UCSD-AML1 (cell line): ENCODE results near the gene NISCH.

Source experiments
- DNase-seq: peaks from one replicate; lab custom pipeline; 2025; ENCODE audit not compliant: unreplicated experiment; lab: John Stamatoyannopoulos, UW

The NISCH gene

DNA sequence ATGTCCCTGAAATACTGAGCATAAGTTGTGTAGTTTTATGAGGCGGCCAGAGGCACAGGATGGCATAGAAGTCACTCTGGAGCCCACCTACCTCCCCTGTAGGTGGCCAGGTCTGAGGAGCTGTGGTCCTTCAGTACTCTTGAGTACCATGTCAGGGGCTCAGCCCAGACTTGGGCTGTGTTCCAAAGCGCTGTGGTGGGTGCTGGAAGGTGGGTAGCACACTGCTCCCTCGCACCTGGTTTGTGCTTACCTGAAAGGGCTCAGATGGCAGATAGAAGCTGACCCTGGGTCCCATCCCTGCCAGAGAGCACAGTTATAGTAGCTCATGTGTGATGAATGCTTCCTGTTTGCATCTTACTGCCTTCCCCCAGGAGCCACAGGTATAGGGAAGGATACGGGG, 15.5 kb downstream of the NISCH start:
- DNase-seq: no peak

GRCh38 chr3:52471371-52472238, 16.2 kb downstream of the NISCH start:
- peak; percentile 74 for DNase-seq

DNA sequence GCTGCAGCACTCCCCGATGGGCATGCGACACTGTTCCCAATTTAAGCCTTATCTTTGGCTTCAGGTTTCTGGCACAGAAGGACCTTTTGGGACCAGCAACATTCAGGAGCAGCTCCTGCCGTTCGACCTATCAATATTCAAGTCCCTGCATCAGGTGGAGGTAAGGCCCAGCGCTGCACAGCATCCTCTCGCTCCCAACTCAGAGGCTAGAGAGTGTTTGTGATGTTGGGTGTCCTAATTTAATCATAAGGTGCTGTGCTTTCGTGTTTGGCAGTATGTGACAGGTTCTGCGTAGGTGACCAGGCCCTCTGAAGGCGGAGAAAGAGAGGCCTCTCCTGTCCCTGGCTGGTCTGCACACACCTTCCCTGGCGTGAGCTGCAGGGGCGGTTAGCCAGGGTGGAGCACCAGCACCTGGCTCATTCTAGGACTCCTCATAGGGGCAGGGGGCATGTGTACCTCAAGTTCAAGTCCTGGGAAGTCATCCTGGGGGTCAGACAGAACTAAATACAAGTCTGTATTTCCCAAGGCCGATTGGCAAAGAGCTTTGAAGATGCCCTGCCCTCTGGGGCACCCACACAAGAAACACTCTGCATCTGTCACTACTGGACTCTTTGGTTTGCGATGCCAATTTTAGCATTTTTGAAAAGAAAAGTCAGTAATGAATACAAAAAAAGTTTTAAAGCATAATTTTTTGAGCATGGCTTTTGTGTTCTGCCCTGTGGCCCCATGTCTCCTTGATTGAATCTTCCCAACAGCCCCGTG, 17.0 kb downstream of the NISCH start:
- DNase-seq: no peak

GRCh38 chr3:52473026-52473425, 17.6 kb downstream of the NISCH start:
- DNase-seq: no peak

- no peak for DNase-seq
Observed at GRCh38 chr3:52477076-52477795, 21.8 kb downstream of the NISCH start.

DNA sequence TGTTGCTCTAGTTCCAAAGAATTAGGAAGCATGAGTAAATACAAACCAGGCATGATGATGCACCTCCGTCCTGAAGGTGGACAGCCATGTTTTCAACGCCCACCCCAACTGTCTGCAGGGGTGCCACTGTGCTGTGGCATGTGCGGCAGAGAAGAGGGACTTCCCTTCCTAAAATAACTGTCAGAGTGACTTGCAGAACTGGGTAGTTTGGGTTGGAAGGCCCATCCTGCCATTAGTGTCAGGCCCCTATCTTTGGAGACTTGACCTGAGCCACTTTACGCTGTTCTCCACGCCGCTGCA, 22.3 kb downstream of the NISCH start:
- no peak for DNase-seq

GRCh38 chr3:52479037-52479876, 23.9 kb downstream of the NISCH start:
- DNase-seq: no peak

DNA sequence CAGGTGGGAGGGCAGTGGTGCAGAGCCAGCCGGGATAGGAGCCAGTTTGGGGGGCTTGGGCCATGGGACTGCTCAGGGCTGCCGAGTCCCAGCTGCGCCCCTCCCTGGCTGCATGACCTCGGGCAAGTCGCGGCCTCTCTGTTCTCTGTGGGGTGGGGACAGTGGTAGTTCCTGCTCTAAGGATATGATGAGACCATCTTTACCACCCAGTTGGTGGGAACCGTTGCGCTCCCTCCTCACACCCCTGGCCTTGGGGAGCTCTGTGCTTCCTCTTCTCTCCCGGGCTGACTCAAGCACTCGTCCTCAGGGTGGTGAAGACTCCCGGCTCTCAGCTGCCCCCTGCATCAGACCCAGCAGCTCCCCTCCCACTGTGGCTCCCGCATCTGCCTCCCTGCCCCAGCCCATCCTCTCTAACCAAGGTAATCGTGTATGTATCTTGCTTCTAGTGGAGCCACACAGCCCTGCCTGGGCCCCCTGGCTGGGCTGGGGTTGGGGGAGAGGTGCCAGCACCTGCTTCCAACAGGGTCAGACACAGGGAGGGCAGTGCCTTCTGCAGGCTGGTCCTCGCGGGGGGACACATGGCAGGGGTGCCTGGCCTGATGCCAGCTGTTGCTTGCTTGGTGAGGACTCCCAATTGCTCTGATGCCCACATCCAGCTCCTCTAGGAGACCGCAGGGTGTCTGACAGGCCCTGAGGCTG, 24.6 kb downstream of the NISCH start:
- DNase-seq: no peak

DNA sequence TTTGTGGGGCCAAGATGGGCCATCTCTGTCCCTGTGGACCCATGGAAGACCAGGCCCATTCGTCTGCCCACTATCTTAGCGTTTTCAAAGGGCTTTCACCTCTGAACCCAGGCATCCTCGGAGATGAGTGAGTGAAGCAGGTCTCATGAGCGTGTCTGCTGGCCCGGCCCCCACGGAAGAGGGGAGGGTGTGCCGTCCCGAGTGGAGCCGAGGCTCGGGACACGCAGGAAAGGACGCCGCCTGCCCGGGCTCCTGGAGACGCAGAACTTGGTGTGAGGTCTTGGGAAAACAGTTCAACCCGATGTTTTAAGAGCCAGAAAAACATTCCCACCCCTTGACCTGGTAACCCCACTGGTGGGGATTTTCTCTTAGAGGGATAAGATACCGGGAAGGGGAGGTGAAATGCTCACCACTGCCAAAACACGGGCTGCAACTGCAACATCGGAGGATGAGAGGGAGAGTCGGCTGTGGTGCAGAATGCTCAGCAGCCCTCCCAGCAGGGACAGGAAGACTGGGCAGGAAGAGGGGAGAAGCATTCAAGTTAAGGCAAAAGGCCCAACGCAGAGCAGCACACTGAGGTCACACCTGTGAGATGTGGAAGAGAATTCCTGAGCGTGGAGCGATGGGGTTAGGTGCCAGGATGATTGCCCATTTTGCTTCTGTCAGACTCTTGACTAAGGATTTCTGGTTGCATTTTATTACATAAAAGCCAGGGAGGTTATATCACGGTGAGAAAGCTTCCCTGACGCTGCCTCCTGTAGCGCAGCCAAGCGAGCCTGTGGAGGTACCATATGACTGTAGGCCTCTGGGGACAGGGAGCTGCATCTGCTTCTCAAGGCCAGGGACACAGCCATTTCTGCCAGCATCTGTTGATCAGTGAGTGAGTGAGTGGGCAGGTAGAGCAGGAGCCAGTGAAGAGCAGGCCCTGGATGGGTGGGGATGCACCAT, 25.6 kb downstream of the NISCH start:
- DNase-seq: no peak

GRCh38 chr3:52481819-52482521, 26.6 kb downstream of the NISCH start:
- DNase-seq: peak; percentile 17

DNA sequence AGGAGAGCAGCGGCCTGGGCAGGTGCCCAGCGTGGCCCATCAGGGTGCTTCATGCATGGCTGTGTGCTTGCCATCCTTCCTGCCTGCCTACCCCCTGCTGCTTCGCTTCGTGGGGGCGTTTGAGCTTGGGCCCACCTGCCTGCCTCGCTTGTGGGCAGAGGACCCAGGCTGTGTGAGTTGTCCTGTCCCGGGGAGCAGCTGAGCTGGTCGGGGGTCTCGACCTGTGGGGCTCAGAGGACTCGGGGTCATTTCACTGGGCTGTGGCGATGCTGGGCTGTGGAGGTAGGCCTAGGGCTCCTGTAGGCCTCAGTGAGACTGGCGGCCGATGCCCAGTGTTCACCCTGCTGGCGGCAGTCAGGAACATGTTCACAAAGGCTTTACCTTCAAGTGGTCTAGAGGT, 27.7 kb downstream of the NISCH start:
- DNase-seq: no peak

DNA sequence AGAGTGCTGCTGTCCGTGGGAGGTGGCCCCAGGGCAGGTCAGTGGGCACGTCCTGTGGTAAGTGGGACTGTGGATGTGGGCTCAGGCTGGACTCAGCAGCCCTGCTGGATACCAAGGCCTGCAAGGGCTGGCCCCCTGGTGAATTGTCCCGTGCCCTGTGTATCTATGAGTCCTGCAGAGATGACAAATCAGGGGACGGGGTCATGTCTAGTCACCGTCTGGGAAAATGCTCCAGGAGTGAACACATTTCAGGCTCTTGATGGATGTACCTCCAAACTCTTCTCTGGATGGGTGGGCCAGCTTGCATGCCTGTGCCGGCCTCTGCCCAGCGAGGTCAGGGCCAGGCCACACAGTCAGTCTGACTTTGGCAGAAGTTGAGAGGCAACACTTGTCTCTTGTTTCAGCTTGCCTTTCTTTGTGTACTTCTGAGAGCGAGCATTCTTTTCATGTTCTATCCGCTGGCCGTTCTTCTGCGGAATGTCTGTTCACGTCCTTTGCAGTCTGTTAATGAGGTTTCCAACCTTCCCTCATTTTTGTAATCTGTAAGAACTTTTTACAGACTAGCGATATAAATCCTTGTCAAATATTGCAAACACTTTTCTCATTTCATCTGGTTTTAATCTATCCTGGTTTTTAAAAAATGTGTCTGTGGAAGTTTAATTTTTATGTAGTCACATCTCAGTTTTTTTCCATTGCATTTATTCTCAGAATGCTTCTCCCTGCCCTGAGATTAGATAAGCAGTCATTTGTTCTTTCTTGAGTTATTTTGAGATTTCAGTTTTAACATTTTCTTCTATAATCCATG, 28.4 kb downstream of the NISCH start:
- no peak for DNase-seq

- DNase-seq: no peak
Observed at GRCh38 chr3:52484680-52485461, 29.5 kb downstream of the NISCH start.

GRCh38 chr3:52487050-52487787, 31.8 kb downstream of the NISCH start:
- DNase-seq: no peak

- DNase-seq: no peak
Observed at GRCh38 chr3:52487788-52488691, 32.6 kb downstream of the NISCH start.
